ENCODE results near the gene ABTB1. TPM values are rescaled to one million over a fixed set of nuclear protein-coding genes. Genes with fewer than 3 reads are reported as not detected.
A peak's percentile ranks its signal among the peaks of the same experiment; 100 is the strongest.
"Not testable (repeated sequence)": the region's sequence is repeated elsewhere in the genome, so short reads cannot be mapped to it uniquely, and the experiment has no call there.

Gene ABTB1
- total and polyA plus RNA-seq, 5 donors from 2014 or later = 120 to 130 (median 123) TPM

DNA sequence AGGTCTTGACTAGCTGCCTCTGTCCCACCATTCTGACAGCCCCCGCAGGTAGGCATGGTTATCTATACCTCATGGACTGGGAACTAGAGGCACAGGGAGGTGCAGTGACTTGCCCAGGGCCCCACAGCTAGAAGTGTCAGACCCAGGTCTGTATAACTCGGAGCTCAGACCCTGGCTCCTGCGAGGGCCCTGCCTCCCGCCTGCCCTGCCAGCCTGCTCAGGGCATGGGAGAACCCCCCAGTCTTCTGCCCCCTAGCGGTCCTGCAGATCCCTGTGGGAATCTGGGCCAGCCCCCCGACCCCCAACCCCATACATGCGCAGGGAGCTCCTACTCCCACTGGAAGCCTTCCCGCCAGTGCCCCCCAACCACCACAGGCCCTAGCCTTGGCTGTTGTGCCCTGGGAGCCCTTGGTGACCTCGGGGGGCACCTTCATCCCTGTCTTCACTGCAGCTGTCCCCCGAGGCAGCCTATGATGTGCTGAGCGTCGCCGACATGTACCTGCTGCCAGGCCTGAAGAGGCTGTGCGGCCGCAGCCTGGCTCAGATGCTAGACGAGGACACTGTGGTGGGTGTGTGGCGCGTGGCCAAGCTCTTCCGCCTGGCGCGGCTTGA, 6.9 kb downstream of the ABTB1 start:
- Histone ChIP-seq H3K27ac (ENCODE audit: insufficient read depth, low read length, poor library complexity, severe bottlenecking) (no peak overlapping the region), H3K27me3 (ENCODE audit: control insufficient read depth, insufficient read depth, low read length) (no peaks in the 10 kb centered on the region), H3K9me3 (ENCODE audit: control insufficient read depth in 2 of 2, low read length in 2 of 2) (no peaks in the 10 kb centered on the region), H3K4me1 (ENCODE audit: control insufficient read depth, insufficient read depth, low read length, poor library complexity, severe bottlenecking) (peaks cover 13% of the 10 kb centered on the region), H3K4me3 (ENCODE audit: low read depth, low read length) (no peak overlapping the region), H3K36me3 (ENCODE audit: control insufficient read depth, insufficient read depth, low read length) (peaks cover 24% of the 10 kb centered on the region)
- no peak for ATAC-seq (ENCODE audit: low read depth in 2 of 2)
- no peak for DNase-seq
- Mint-ChIP-seq H3K9me3 (peaks cover 0 to 1% (median 0%) of the 10 kb centered on the region in 7 donors), H3K27ac (peak overlapping the region in 1 of 3 donors; percentile 25), H3K4me1 (peaks cover 0 to 47% (median 15%) of the 10 kb centered on the region in 4 donors), H3K4me3 (peak overlapping the region in 1 of 4 donors; percentile 27), H3K36me3 (peaks cover 12% of the 10 kb centered on the region), H3K27me3 (no peaks in the 10 kb centered on the region)

DNA sequence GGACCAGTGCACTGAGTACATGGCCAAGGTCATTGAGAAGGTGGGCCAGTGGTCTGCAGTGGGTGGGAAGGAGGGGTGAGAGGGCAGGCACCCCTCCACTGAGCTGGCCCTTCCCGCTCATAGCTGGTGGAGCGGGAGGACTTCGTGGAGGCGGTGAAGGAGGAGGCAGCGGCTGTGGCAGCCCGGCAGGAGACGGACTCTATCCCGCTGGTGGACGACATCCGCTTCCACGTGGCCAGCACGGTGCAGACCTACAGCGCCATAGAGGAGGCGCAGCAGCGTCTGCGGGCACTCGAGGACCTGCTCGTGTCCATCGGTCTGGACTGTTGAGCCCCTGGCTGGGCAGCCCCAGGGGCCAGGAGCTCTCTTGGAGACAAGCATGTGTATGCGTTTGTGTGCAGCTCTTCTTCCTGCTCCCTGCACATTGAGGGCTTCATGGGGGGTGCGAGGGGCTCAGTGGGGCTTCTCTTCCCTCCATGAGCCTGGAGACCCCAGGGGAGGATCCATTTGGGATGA, 7.5 kb downstream of the ABTB1 start:
- no peak overlapping the region for H3K27ac Mint-ChIP-seq
- Histone ChIP-seq H3K27ac (ENCODE audit: insufficient read depth, low read length, poor library complexity, severe bottlenecking) (no peak overlapping the region), H3K36me3 (ENCODE audit: control insufficient read depth, insufficient read depth, low read length) (peaks cover 24% of the 10 kb centered on the region), H3K4me1 (ENCODE audit: control insufficient read depth, insufficient read depth, low read length, poor library complexity, severe bottlenecking) (peaks cover 12% of the 10 kb centered on the region), H3K27me3 (ENCODE audit: control insufficient read depth, insufficient read depth, low read length) (no peaks in the 10 kb centered on the region), H3K9me3 (ENCODE audit: control insufficient read depth in 2 of 2, low read length in 2 of 2) (no peaks in the 10 kb centered on the region), H3K4me3 (ENCODE audit: low read depth, low read length) (no peak overlapping the region)
- peak overlapping the region in 1 of 4 donors; percentile 27 for H3K4me3 Mint-ChIP-seq
- peaks cover 12% of the 10 kb centered on the region for H3K36me3 Mint-ChIP-seq
- no peaks in the 10 kb centered on the region for H3K27me3 Mint-ChIP-seq
- H3K4me1 Mint-ChIP-seq = peaks cover 0 to 43% (median 10%) of the 10 kb centered on the region in 4 donors
- no peak for DNase-seq
- ATAC-seq (ENCODE audit: low read depth in 2 of 2) = no peak
- peaks cover 0 to 1% (median 0%) of the 10 kb centered on the region in 7 donors for H3K9me3 Mint-ChIP-seq

DNA sequence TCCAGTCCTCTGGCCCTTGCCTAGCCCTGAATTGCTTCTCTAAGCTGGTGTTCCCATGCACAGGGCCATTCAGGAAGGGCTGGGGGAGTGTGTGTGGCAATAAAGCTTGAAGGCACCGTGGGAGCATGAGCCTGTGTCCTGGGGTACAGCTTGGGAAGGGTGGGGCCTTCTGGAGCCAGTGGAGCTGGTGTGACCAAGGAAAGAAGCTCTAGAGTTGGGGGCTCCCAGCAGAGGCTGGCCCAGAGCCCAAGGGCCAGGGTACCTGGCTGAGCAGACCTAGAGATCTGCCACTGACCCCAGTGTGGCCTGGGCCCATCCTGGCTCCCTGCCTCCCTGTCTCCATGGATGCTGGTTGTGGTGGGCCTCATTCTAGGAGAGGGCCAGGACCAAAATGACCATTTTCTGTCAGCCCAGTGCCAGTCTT, 8.1 kb downstream of the ABTB1 start:
- Histone ChIP-seq H3K27ac (ENCODE audit: insufficient read depth, low read length, poor library complexity, severe bottlenecking) (no peak overlapping the region), H3K27me3 (ENCODE audit: control insufficient read depth, insufficient read depth, low read length) (no peaks in the 10 kb centered on the region), H3K4me1 (ENCODE audit: control insufficient read depth, insufficient read depth, low read length, poor library complexity, severe bottlenecking) (peaks cover 6% of the 10 kb centered on the region), H3K9me3 (ENCODE audit: control insufficient read depth in 2 of 2, low read length in 2 of 2) (no peaks in the 10 kb centered on the region), H3K36me3 (ENCODE audit: control insufficient read depth, insufficient read depth, low read length) (peaks cover 24% of the 10 kb centered on the region), H3K4me3 (ENCODE audit: low read depth, low read length) (no peak overlapping the region)
- Mint-ChIP-seq H3K4me3 (peak overlapping the region in 1 of 4 donors; percentile 54), H3K4me1 (peaks cover 0 to 37% (median 10%) of the 10 kb centered on the region in 4 donors), H3K9me3 (peaks cover 0 to 1% (median 0%) of the 10 kb centered on the region in 7 donors), H3K27ac (peak overlapping the region in 2 of 3 donors; percentile 65 to 78), H3K36me3 (peaks cover 9% of the 10 kb centered on the region), H3K27me3 (no peaks in the 10 kb centered on the region)
- ATAC-seq (ENCODE audit: low read depth in 2 of 2) (no peak), DNase-seq (no peak)

DNA sequence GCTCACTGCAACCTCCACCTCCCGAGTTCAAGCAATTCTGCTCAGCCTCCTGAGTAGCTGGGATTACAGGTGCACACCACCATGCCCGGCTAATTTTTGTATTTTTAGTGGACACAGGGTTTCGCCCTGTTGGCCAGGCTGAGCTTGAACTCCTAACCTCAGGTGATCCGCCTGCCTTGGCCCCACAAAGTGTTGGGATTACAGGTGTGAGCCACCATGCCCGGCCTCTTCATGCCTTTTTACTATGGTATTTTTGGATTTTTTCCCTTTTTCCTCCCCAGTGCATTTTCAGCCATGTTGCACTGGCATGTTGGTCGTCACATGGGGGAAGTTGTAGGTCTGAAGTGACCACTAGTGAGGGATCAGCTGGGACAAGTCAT, 9.4 kb downstream of the ABTB1 start:
- not testable (repeated sequence) for H3K27me3 Mint-ChIP-seq; H3K4me3 Mint-ChIP-seq; H3K27ac ChIP-seq (ENCODE audit: insufficient read depth, low read length, poor library complexity, severe bottlenecking); H3K4me3 ChIP-seq (ENCODE audit: low read depth, low read length); ATAC-seq (ENCODE audit: low read depth in 2 of 2); H3K36me3 Mint-ChIP-seq; H3K9me3 Mint-ChIP-seq; DNase-seq; H3K27me3 ChIP-seq (ENCODE audit: control insufficient read depth, insufficient read depth, low read length); H3K4me1 ChIP-seq (ENCODE audit: control insufficient read depth, insufficient read depth, low read length, poor library complexity, severe bottlenecking); H3K9me3 ChIP-seq (ENCODE audit: control insufficient read depth in 2 of 2, low read length in 2 of 2)
- Mint-ChIP-seq H3K27ac (peak overlapping the region in 1 of 3 donors; percentile 60), H3K4me1 (peaks cover 0 to 30% (median 8%) of the 10 kb centered on the region in 4 donors)
- H3K36me3 ChIP-seq (ENCODE audit: control insufficient read depth, insufficient read depth, low read length) = peaks cover 19% of the 10 kb centered on the region

DNA sequence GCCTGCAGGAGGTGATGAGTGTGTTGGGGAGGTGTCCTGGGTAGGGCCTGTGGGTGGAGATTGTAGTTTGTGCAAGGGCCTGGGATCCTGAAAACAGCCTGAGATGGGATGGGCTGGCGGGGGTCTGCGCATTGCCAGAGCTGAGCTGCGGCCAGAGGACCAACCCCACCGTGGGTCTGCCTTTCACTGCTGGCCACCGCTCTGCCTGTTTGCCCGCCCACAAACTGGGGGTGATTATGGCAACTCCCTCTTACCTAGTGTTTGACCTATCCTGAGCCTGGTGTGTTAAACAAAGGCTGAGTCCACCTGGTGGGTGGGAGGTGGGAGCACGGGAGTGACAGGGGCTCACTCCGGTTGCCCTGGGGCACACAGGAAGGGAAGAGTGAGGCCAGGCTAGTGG, 9.8 kb downstream of the ABTB1 start:
- H3K9me3 Mint-ChIP-seq = peaks cover 0 to 1% (median 0%) of the 10 kb centered on the region in 7 donors
- H3K4me3 ChIP-seq (ENCODE audit: low read depth, low read length) = no peak overlapping the region
- peaks cover 0 to 28% (median 8%) of the 10 kb centered on the region in 4 donors for H3K4me1 Mint-ChIP-seq
- H3K4me1 ChIP-seq (ENCODE audit: control insufficient read depth, insufficient read depth, low read length, poor library complexity, severe bottlenecking) = peaks cover 4% of the 10 kb centered on the region
- no peak for DNase-seq
- ATAC-seq (ENCODE audit: low read depth in 2 of 2) = no peak
- peaks cover 15% of the 10 kb centered on the region for H3K36me3 ChIP-seq (ENCODE audit: control insufficient read depth, insufficient read depth, low read length)
- no peak overlapping the region for H3K27ac ChIP-seq (ENCODE audit: insufficient read depth, low read length, poor library complexity, severe bottlenecking)
- no peaks in the 10 kb centered on the region for H3K27me3 ChIP-seq (ENCODE audit: control insufficient read depth, insufficient read depth, low read length)
- no peak overlapping the region for H3K4me3 Mint-ChIP-seq
- peaks cover 3% of the 10 kb centered on the region for H3K36me3 Mint-ChIP-seq
- no peaks in the 10 kb centered on the region for H3K9me3 ChIP-seq (ENCODE audit: control insufficient read depth in 2 of 2, low read length in 2 of 2)
- peak overlapping the region in 2 of 3 donors; percentile 54 to 60 for H3K27ac Mint-ChIP-seq
- H3K27me3 Mint-ChIP-seq = no peaks in the 10 kb centered on the region

GRCh38 chr3:127684871-127685707, 12.3 kb downstream of the ABTB1 start:
- Histone ChIP-seq H3K27ac (ENCODE audit: insufficient read depth, low read length, poor library complexity, severe bottlenecking) (no peak overlapping the region), H3K36me3 (ENCODE audit: control insufficient read depth, insufficient read depth, low read length) (no peaks in the 10 kb centered on the region), H3K4me1 (ENCODE audit: control insufficient read depth, insufficient read depth, low read length, poor library complexity, severe bottlenecking) (peaks cover 4% of the 10 kb centered on the region), H3K27me3 (ENCODE audit: control insufficient read depth, insufficient read depth, low read length) (no peaks in the 10 kb centered on the region), H3K9me3 (ENCODE audit: control insufficient read depth in 2 of 2, low read length in 2 of 2) (no peaks in the 10 kb centered on the region), H3K4me3 (ENCODE audit: low read depth, low read length) (no peak overlapping the region)
- H3K4me3 Mint-ChIP-seq = no peak overlapping the region
- peaks cover 0 to 18% (median 8%) of the 10 kb centered on the region in 4 donors for H3K4me1 Mint-ChIP-seq
- H3K27me3 Mint-ChIP-seq = no peaks in the 10 kb centered on the region
- no peaks in the 10 kb centered on the region for H3K36me3 Mint-ChIP-seq
- H3K9me3 Mint-ChIP-seq = no peaks in the 10 kb centered on the region
- ATAC-seq (ENCODE audit: low read depth in 2 of 2) (no peak), DNase-seq (no peak)
- H3K27ac Mint-ChIP-seq = no peak overlapping the region

DNA sequence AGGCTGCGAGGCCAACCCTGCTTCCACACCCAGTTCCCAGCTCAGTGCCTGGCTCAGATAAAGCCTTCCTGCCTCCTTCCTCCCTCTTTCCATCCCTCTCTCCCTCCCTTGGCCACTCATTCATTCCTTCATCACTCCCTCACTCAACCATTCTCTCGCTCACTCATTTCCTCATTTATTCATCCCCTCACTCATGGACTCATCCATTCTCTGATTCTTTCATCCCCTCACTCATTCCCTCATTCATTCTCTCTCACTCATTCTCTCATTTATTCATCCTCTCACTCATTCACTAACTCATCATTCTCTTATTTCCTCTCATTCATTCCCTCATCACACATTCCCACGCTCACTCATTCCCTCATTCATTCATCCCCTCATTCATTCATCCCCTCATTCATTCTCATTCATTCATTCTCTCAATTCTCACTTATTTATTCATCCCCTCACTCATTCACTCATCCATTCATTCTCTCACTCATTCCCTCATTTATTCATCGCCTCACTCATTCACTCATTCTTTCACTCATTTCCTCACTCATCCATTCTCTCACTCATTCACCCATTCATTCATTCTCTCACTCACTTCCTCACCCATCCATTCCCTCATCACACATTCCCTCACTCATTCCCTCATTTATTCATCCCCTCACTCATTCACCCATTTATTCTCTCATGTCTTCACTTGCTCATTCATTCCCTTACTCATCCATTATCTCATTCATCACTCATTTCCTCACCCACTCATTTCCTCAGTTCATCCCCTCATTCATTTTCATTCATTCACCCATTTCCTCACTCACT, 13.2 kb downstream of the ABTB1 start:
- Mint-ChIP-seq H3K4me3 (no peak overlapping the region), H3K4me1 (peaks cover 0 to 18% (median 7%) of the 10 kb centered on the region in 4 donors), H3K27ac (no peak overlapping the region), H3K36me3 (no peaks in the 10 kb centered on the region), H3K9me3 (no peaks in the 10 kb centered on the region), H3K27me3 (no peaks in the 10 kb centered on the region)
- Histone ChIP-seq H3K27me3 (ENCODE audit: control insufficient read depth, insufficient read depth, low read length) (no peaks in the 10 kb centered on the region), H3K4me1 (ENCODE audit: control insufficient read depth, insufficient read depth, low read length, poor library complexity, severe bottlenecking) (peaks cover 4% of the 10 kb centered on the region), H3K4me3 (ENCODE audit: low read depth, low read length) (no peak overlapping the region), H3K9me3 (ENCODE audit: control insufficient read depth in 2 of 2, low read length in 2 of 2) (no peaks in the 10 kb centered on the region), H3K36me3 (ENCODE audit: control insufficient read depth, insufficient read depth, low read length) (no peaks in the 10 kb centered on the region), H3K27ac (ENCODE audit: insufficient read depth, low read length, poor library complexity, severe bottlenecking) (no peak overlapping the region)
- ATAC-seq (ENCODE audit: low read depth in 2 of 2) (no peak), DNase-seq (no peak)
